Cardiac muscle cell (in vitro differentiated cells and primary cell): ENCODE results near the gene DNHD1. TPM values are rescaled to one million over a fixed set of nuclear protein-coding genes. Genes with fewer than 3 reads are reported as not detected.
A peak's percentile ranks its signal among the peaks of the same experiment; 100 is the strongest.

Experiments used
- DNase-seq, 2 donors: peaks; one replicate each; pipeline versions ENCODE4 v3.0.0 to v3.0.0-alpha.2; 2010 to 2017; ENCODE audit warnings: low read depth in 1 of 2, low spot score in 1 of 2
- H3K27ac ChIP-seq: fragments of 200-600 bp; sonication (generic); 2 replicates; pipeline ENCODE4 v1.5.1; 2016
- H3K27me3 ChIP-seq: fragments of 200-600 bp; sonication (generic); 2 replicates; pipeline ENCODE4 v1.6.0; 2016; ENCODE audit warnings: control low read depth
- H3K36me3 ChIP-seq: fragments of 200-600 bp; sonication (generic); 2 replicates; pipeline ENCODE4 v1.5.1; 2016; ENCODE audit warnings: control low read depth
- H3K4me1 ChIP-seq: fragments of 200-600 bp; sonication (generic); 2 replicates; pipeline ENCODE4 v1.8.1; 2017; ENCODE audit warnings: low read depth, mild to moderate bottlenecking, mixed run types
- H3K4me3 ChIP-seq: fragments of 200-600 bp; sonication (generic); 2 replicates; pipeline ENCODE4 v1.5.1; 2016; ENCODE audit warnings: mild to moderate bottlenecking
- H3K9me3 ChIP-seq: fragments of 200-600 bp; sonication (generic); 2 replicates; pipeline ENCODE4 v1.5.1; 2017; ENCODE audit warnings: low read depth, mild to moderate bottlenecking, control low read depth
- CTCF ChIP-seq: IDR thresholded peaks from 2 replicates; pipeline ENCODE4 v1.5.1; 2012; ENCODE audit warnings: low read depth, mild to moderate bottlenecking, low read length
- polyA plus RNA-seq: library from polyadenylated mRNA; unstranded; fragments of >200 nt; fragmentation: Nextera tagmentation; extraction: Ambion mirVana; gene quantifications from 2 replicates; pipeline ENCODE4 v1.2.1, GENCODE V29; 2016
- total RNA-seq: library from RNA; depleted of rRNA; stranded (reverse); fragments of >200 nt; gene quantifications from 2 replicates; pipeline ENCODE4 v1.2.3, GENCODE V29; 2016

DNHD1 gene
- total and polyA plus RNA-seq, 2 experiments from 2014 or later: 8.8 to 24.5 TPM

- Histone ChIP-seq H3K4me1 (no peaks in the 10 kb centered on the region), H3K9me3 (no peaks in the 10 kb centered on the region), H3K36me3 (no peaks in the 10 kb centered on the region), H3K27ac (peak overlapping the region; percentile 23), H3K27me3 (no peaks in the 10 kb centered on the region), H3K4me3 (no peak overlapping the region)
- no peak for DNase-seq
- no peak for TF ChIP-seq CTCF
These were observed 27.5 kb upstream of the DNHD1 start for GRCh38 chr11:6469599-6469998.

- Histone ChIP-seq H3K4me1 (no peaks in the 10 kb centered on the region), H3K27me3 (no peaks in the 10 kb centered on the region), H3K9me3 (no peaks in the 10 kb centered on the region), H3K4me3 (peak overlapping the region; percentile 64), H3K27ac (no peak overlapping the region), H3K36me3 (peaks cover 10% of the 10 kb centered on the region)
- no peak for TF ChIP-seq CTCF
- no peak for DNase-seq
These were observed 24.1 kb upstream of the DNHD1 start for GRCh38 chr11:6472934-6473333.

GRCh38 chr11:6473451-6474412 lies 23.3 kb upstream of the DNHD1 start, which contains the start of gene TRIM3:
Gene TRIM3, minus strand, starts transcription at chr11:6473941. Its CDS starts 8,246 bp downstream, at chr11:6465695.
- Histone ChIP-seq H3K27ac (peak within 1 kb of the TSS; percentile 88), H3K9me3 (no peaks in the 10 kb centered on the region), H3K4me3 (peak within 1 kb of the TSS; percentile 64), H3K4me1 (no peaks in the 10 kb centered on the region), H3K36me3 (peaks cover 10% of the 10 kb centered on the region), H3K27me3 (no peaks in the 10 kb centered on the region)
- peak; percentile 93 to 94 for DNase-seq
- TF ChIP-seq CTCF: peak; percentile 46

GRCh38 chr11:6474413-6474792 lies 22.7 kb upstream of the DNHD1 start:
- no peaks in the 10 kb centered on the region for H3K27me3 ChIP-seq
- no peak for TF ChIP-seq CTCF
- H3K36me3 ChIP-seq: peaks cover 10% of the 10 kb centered on the region
- peak overlapping the region; percentile 64 for H3K4me3 ChIP-seq
- DNase-seq: no peak
- H3K27ac ChIP-seq: peak overlapping the region; percentile 88
- no peaks in the 10 kb centered on the region for H3K9me3 ChIP-seq
- H3K4me1 ChIP-seq: no peaks in the 10 kb centered on the region

GRCh38 chr11:6474806-6475500 lies 22.1 kb upstream of the DNHD1 start:
- Histone ChIP-seq H3K4me1 (no peaks in the 10 kb centered on the region), H3K27me3 (no peaks in the 10 kb centered on the region), H3K36me3 (peaks cover 10% of the 10 kb centered on the region), H3K27ac (peak overlapping the region; percentile 88), H3K4me3 (no peak overlapping the region), H3K9me3 (no peaks in the 10 kb centered on the region)
- TF ChIP-seq CTCF: no peak
- DNase-seq: no peak
